ENCODE measurements around the gene B3GLCT. TPM values are rescaled to one million over a fixed set of nuclear protein-coding genes. Genes with fewer than 3 reads are reported as not detected.

Gene B3GLCT
- total RNA-seq: 10 to 100 TPM in 2 of 3 donors, 1 to 10 TPM in 1; 7.5 to 19.2 (median 10.5) TPM

GRCh38 chr13:31199849-31200636 is at the start of gene B3GLCT:
TSS of gene B3GLCT (plus strand) at chr13:31199975. CDS start at chr13:31200085, 110 bp downstream.
- peaks cover 0 to 7% of the 10 kb centered on the region in 2 donors for H3K4me1 ChIP-seq
- peak within 1 kb of the TSS; percentile 65 to 89 (median 79) for H3K4me3 ChIP-seq
- TF ChIP-seq POLR2A (IDR thresholded peaks at IDR 0.05) (no peak), POLR2AphosphoS5 (IDR thresholded peaks at IDR 0.05) (peak in 1 of 3 donors; percentile 35), CTCF (IDR thresholded peaks at IDR 0.05) (peak in 2 of 3 donors; percentile 70 to 87)
- H3K27me3 ChIP-seq: no peaks in the 10 kb centered on the region
- peak within 1 kb of the TSS; percentile 96 to 99 for H3K27ac ChIP-seq
- intact Hi-C loops (cut with DNase I; ENCODE audit: low total_unique reads): loop anchor here (10.0 kb wide), 1 partner anchor 225 kb away; no protein-coding TSS in a partner anchor
- DNase-seq (ENCODE audit: low spot score in 2 of 2): peak; percentile 48 to 77
- H3K9me3 ChIP-seq: no peaks in the 10 kb centered on the region
- H3K36me3 ChIP-seq: no peaks in the 10 kb centered on the region

GRCh38 chr13:31150315-31150985 is 49.3 kb upstream of the B3GLCT start:
- Histone ChIP-seq H3K27me3 (no peaks in the 10 kb centered on the region), H3K27ac (no peak overlapping the region), H3K36me3 (peaks cover 28% of the 10 kb centered on the region), H3K4me1 (no peaks in the 10 kb centered on the region), H3K9me3 (no peaks in the 10 kb centered on the region), H3K4me3 (no peak overlapping the region)
- no peak for TF ChIP-seq POLR2AphosphoS5 (IDR thresholded peaks at IDR 0.05)
- TF ChIP-seq CTCF (IDR thresholded peaks at IDR 0.05): no peak
- TF ChIP-seq POLR2A (IDR thresholded peaks at IDR 0.05): no peak
- no peak for DNase-seq (ENCODE audit: low spot score in 2 of 2)
- intact Hi-C loops (cut with DNase I; ENCODE audit: low total_unique reads): no loop called here

- no peak for DNase-seq (ENCODE audit: low spot score in 2 of 2)
- intact Hi-C loops (cut with DNase I; ENCODE audit: low total_unique reads): no loop called here
- no peak overlapping the region for H3K27ac ChIP-seq
- H3K27me3 ChIP-seq: no peaks in the 10 kb centered on the region
- H3K4me3 ChIP-seq: no peak overlapping the region
- peaks cover 28% of the 10 kb centered on the region for H3K36me3 ChIP-seq
- H3K9me3 ChIP-seq: no peaks in the 10 kb centered on the region
- TF ChIP-seq POLR2A (IDR thresholded peaks at IDR 0.05) (no peak), CTCF (IDR thresholded peaks at IDR 0.05) (no peak), POLR2AphosphoS5 (IDR thresholded peaks at IDR 0.05) (no peak)
- H3K4me1 ChIP-seq: no peaks in the 10 kb centered on the region
Measured at GRCh38 chr13:31151837-31152236, 47.9 kb upstream of the B3GLCT start.

GRCh38 chr13:31154939-31155338 is 44.8 kb upstream of the B3GLCT start:
- Histone ChIP-seq H3K27ac (no peak overlapping the region), H3K4me1 (peaks cover 0 to 1% of the 10 kb centered on the region in 2 donors), H3K27me3 (no peaks in the 10 kb centered on the region), H3K4me3 (no peak overlapping the region), H3K9me3 (no peaks in the 10 kb centered on the region), H3K36me3 (peaks cover 22% of the 10 kb centered on the region)
- intact Hi-C loops (cut with DNase I; ENCODE audit: low total_unique reads): no loop called here
- TF ChIP-seq POLR2AphosphoS5 (IDR thresholded peaks at IDR 0.05) (no peak), CTCF (IDR thresholded peaks at IDR 0.05) (no peak), POLR2A (IDR thresholded peaks at IDR 0.05) (no peak)
- no peak for DNase-seq (ENCODE audit: low spot score in 2 of 2)

GRCh38 chr13:31159306-31159705 is 40.5 kb upstream of the B3GLCT start:
- intact Hi-C loops (cut with DNase I; ENCODE audit: low total_unique reads): no loop called here
- Histone ChIP-seq H3K4me3 (peak overlapping the region in 1 of 3 donors; percentile 91), H3K27me3 (no peaks in the 10 kb centered on the region), H3K27ac (no peak overlapping the region), H3K4me1 (peaks cover 0 to 6% of the 10 kb centered on the region in 2 donors), H3K9me3 (no peaks in the 10 kb centered on the region), H3K36me3 (peaks cover 12% of the 10 kb centered on the region)
- DNase-seq (ENCODE audit: low spot score in 2 of 2): no peak
- TF ChIP-seq CTCF (IDR thresholded peaks at IDR 0.05) (no peak), POLR2AphosphoS5 (IDR thresholded peaks at IDR 0.05) (no peak), POLR2A (IDR thresholded peaks at IDR 0.05) (no peak)

Data from breast epithelium (tissue), 4 donors.